HG03520 (cell line): ENCODE results near the gene LOXL1.
"Not testable (repeated sequence)": the region's sequence is repeated elsewhere in the genome, so short reads cannot be mapped to it uniquely, and the experiment has no call there.

Source experiments
- ATAC-seq: cut with Tn5 transposase; IDR thresholded peaks from one replicate; pipeline ENCODE4 v1.9.1; 2021; ENCODE audit warnings: mild to moderate bottlenecking, moderate library complexity; ENCODE audit not compliant: unreplicated experiment

The LOXL1 gene

DNA sequence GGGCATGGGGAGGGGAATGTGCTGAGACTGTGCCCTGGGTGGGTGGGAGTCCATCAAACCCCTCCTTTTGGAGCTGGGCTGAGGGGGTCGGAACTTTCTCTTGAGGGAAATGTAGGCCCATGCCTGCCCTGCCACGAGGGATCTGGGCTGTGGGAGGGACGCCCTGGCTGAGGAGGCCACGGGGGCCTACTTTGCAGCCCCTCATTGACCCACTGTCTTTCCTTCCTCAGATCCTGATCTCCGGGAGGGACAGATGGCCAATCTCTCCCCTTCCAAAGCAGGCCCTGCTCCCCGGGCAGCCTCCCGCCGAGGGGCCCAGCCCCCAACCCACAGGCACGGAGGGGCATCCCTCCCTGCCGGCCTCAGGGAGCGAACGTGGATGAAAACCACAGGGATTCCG, 25.3 kb downstream of the LOXL1 start:
- ATAC-seq: no peak

DNA sequence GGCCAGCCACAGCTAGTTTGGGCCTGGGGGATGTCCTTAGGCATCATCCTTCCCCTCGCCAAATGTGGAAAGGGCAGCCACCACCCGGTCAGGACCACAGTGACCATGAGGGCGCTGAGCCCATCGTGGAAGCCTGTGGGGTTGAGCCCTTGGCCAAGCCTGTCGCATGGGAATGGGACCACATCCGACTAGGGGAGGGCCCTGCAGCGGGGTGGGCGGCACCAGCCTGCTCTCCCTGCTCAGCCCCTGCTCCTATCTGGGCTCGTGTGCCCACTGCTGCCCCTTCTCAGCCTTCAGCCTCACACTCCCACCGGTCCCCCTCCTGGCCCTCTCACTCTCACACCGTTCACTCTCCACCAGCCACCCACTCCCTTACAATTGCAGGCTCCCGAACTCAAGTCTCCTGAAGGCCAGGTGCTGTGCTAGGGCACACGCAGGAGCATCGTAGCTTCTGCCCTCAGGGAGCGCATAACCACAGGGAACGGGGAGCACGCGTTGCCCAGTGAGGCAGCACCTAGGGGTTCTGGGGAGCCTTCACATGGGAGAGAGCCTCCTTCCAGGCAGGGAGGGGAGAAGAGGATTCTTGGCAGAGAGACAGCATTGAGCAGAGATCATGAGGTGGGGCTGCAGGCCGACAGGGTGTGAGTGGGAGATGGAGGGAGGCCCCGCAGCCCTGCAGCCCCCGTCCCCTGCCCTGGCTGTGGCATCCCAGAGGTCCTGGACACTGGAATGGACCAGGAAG, 26.1 kb downstream of the LOXL1 start:
- no peak for ATAC-seq

DNA sequence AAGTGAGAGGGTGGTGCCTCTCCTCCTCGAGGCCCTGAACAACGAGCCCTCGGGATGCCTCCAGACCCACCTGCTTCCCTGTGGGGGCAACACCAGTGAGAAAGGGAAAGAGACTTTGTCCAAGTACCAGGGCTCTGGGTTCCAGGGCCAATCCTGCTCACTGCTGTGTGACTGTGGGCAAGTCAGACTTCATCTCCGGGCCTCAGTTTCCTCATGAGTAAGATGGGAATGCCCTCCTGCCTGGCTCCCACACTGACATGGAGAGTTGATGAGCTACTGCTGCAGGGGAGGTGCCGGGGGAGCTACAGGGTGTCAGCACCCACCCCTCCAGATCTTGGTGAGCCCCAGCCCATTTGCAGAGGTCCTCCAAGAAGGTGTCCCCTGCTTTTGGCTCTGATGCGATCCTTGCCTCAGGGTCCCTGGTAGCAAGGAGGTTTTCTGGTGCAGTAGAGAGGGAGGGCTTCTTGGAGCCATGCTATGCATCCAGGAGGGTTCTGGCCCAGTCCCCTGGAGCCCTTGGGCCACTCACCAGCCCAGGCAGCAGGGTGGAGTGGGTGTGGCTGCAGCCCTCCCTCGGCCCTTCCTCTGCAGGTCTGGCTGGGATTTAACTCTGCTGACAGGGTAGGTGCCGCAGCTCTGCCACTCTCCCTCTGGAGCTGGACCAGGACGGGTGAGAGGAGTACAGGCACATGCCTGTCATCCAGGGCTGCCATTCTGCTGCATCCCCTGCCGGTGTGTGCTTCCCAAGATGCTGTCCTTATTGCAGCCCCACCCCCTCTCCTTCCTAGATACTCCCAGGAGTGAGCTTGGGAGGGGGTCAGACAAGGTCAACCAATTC, 26.9 kb downstream of the LOXL1 start:
- no peak for ATAC-seq

DNA sequence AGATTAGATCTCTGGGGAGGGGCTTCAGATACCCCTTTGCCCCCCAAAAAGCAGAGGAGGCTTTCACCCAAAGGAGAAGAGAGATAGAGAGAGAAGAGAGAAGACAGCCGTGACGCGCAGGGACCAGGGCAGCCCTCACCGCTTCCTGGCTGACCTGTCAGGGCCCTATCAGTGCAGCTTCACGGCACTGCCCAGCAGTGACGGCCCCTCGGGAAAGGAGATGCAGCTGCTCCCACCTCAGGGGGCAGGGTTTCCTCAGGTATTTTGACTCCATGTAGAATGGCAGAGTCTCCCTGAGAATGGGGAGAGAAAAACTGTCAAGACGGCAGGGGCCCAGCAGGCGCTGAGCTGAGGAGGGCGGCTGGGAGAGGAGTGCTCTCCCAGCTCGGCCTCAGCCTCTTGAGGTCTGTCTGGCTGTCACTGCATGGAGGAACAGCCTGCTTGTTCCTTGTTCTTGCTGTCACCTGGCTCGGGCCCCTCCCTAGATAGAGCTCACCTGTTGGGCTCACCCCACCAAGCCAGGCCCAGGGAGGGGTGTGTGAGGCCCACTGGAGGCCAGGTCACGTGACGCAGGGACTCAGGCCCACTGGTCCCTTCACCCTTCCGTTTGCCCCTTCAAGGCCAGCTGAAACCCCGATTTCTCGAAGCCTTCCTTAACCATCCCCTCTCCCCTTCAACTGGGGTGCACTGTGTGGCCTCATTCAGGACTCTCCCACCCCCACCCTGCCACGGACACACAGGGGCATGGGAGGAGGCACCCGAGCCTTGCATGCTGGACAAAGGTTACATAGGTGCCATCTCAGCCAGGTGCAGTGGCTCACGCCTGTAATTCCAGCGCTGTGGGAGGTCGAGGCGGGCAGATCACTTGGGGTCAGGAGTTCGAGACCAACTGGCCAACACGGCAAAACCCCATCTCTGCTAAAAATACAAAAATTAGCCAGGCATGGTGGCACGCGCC, 28.2 kb downstream of the LOXL1 start:
- ATAC-seq: no peak

DNA sequence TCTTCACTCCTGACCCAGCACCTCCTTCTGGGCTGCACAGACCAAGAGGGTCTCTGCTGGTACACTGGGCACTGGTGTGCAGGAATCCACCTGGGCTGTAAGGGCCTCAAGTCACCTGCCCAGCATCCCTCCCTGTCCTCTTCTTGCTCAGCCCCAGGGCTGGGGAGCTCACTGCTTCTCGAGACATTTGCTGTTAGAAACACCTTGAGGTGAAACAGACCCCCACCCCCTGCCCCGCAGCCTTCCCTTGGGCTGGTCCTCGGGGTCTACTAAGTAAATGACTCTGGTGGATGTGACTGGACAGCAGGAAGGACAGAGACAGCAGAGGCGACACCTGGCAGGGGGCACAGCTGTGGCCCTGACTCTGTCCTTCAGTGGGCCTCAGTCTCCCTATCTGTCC, 29.1 kb downstream of the LOXL1 start:
- ATAC-seq: no peak

DNA sequence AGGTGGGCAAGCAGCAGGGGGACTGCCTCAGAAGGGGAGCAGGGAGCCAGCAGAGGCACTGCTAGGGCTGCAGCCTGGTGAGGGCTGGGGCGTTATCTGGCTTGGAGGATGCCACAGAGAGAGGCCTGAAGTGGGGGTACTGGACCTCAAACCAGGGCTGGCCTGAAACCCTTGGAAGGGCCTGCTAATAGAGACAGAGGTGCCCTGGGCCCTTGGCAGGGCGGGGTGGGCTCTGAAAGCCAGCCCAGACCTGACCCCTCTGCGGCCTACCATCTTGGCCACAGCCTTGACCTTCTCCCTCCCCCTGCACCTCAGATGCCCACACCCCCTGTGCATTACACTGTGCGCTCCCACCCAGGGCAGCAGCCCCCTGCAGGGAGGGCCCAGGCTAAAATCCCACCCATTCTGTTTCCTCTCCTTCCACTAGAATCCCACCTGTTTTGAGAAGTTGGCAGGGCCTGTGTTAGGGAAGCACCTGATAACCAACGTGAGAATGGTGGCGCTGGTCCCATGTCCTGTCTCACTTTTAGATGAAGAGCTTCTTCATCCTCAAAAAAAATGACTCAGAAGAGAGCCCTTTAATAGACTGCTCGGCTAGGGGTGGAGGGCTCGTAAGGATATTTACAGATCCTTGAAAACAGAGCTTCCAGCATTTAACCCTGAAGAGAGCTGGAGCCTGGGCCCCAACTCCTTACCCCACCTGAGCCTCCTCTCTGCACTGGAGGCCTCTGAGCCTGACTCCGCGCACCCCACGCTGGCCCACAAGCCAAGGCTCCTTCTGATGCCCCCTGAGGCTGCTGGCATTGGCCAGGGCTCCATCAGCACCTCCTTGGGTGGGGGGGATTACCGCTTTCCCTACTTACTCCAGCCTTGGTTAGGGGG, 29.8 kb downstream of the LOXL1 start:
- ATAC-seq: no peak

DNA sequence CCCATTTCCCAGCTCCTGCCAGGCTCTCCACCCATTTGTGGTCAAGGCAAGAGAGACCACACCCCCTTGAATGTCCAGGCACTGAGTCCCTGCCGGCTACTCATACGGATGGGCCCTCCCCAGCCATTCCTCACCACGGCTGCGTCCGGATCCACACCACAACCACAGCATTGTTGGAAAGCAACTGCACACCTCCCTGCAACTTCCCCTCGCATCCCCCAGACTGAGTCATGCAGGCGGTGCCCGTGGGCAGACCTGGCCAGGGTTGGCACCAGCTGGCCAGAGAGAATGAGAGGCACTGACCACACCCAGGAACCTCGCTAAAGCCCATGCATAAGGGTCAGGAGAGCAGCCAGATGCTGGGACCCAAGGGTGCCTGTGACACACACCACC, 30.5 kb downstream of the LOXL1 start:
- no peak for ATAC-seq

DNA sequence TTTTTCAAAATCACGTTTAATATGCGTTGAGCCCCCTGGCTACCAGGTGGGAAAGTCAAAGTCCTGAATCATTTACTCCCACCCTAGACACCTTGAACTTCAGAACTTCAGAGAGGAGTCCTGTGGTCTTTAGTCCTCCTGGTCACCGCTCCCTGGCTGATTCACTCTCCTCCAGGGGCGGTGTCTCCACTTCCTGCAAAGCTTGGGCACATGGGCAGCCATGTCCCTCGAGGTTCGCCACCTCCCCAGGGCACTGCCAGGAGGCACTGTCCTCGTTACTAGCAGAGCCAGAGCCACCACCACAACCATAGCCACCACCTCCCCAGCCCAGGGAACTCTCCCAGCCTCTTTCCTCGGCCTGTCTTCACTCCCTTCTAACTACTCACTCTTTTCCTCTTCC, 31.0 kb downstream of the LOXL1 start:
- no peak for ATAC-seq

DNA sequence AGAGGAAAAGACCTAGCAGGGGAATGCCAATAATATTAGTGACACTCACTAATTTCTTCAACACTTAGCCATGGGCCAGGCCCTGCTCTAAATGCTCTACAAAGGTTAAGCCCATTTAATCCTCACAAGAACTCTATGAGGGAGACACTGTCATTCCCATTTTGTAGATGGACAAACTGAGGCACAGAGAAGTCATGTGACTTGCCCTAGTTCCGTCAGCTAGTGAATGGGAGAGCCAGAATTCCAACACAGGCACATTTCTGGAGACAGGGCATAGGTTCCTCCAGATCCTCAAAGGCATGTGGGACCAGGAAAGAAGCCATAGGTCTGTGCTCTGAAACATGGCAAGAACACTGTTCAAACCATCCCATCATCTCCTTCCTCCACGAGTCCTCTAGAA, 31.5 kb downstream of the LOXL1 start:
- ATAC-seq: no peak

DNA sequence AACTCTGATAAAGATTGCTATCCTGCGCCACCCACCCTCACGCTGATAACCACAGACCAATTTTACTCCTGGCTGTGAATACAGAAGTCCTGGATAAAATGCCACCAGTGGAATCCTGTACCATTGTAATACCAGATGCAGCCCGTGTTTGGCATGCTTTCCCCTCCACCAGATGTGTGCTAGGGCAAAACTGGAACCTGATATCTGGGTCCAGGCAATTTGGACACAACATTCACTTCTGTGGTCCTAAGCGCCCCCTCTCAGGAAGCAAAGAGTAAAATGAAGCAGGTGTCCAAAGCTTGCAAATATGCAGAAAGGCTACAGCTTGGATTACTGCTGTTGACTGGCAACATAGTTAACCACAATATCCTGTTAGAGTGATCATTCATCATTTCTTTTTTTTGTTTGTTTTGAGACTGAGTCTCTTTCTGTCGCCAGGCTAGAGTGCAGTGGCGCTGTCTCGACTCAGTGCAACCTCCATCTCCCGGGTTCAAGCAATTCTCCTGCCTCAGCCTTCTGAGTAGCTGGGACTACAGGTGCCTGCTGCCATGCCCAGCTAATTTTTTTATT, 32.8 kb downstream of the LOXL1 start:
- ATAC-seq: no peak

DNA sequence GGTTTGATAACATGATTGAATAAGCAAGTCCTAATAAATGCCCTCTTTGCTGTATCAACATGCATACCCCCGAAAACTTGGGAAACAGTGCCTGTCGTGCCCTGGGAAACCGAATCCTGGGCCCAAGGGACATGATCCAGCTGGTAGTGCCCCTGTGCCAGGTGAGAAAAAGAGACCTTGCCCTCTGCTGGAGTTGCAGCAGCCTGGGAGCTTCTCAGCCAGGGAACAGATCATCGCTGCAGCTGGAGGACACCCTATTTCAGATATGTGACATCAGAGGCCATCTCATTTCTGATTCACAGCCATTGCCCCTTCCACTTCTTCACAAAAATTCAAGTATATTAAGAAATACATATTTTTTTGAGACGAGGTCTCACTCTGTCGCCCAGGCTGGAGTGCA, 33.5 kb downstream of the LOXL1 start:
- no peak for ATAC-seq

DNA sequence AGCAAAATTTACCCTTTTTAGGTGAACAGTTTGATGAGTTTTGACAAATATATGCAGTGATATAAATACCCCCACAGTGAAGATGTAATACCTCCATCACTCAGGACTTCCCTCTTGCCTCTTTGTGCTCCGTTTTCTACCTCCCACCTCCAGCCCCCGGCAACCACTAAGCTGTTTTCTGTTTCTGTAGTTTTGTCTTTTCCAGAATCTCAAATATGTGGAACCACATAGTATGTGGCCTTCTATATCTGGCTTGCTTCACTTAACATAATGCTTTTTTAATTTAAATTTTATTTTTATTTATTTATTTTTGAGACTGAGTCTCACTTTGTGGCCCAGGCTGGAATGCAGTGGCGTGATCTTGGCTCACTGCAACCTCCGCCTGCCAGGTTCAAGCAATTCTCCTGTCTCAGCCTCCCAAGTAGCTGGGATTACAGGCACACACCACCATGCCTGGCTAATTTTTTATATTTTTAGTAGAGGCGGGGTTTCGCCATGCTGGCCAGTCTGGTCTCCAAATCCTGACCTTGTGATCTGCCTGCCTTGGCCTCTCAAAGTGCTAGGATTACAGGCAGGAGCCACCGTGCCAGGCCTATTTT, 34.3 kb downstream of the LOXL1 start:
- ATAC-seq: not testable (repeated sequence)

DNA sequence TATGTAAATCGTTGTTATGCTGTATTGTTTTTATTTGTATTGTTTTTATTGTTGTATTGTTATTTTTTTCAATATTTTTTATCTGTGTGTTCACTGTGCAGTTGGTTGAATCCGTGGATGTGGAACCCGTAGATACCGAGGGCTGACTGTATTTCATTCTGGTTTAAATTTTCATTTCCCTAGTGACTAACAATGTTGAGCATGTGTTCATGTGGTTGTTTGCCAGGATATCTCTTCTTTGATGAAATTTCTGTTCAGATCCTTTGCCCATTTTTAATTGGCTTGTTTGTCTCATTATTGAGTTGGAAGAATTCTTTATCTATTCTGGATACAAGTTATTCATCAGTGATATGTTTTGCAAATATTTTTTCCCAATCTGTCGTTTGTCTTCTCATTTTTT, 36.2 kb downstream of the LOXL1 start:
- ATAC-seq: no peak

DNA sequence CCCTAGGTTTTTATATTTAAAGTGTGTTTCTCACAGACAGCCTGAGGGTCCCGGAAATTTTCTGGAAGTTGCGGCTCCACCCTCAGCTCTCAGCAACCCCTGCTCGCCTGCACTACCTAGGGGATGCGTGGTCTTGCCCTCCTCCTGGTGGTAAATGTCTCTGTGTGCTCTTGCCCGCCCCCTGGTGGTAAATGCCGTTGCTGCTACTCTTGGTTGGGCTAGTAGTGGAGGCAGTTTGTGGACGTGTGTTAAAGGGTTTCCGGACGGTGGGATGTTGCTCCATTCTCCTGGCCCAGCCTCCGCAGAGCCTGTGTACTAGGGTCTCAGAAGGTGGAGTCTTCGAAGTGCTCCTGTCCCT, 38.5 kb downstream of the LOXL1 start:
- ATAC-seq: peak; percentile 54

DNA sequence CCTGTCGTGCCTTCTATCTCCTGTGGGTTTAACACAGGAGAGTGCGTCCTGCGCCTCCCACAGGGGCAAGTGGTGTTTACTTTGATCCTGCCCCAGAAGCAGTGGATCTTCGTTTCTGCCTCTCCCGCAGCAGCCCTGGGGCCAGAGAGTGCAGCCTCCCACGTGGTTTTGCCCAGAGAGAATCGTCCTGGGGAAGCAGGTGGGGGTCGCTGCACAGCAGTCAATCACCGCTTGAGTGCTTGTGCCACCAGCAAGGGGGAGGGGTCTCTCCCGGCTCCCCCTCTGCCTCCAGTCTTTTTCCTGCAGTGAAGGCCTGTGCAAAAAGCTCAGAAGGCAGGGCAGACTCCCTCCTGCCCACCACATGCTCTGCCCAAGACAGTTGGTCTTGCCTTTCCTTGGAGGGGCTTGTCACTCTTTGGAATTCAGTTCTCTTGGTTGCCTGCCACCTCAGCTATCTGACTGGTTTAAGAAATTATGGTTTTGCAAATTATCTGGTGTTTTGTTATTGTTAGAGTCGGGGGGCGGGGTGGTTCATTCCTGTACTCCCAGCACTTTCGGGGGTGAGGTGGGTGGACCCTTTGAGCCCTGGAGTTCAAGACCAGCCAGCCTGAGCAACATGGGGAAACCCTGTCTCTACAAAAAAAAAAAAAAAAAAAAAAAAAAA, 39.0 kb downstream of the LOXL1 start:
- ATAC-seq: no peak

DNA sequence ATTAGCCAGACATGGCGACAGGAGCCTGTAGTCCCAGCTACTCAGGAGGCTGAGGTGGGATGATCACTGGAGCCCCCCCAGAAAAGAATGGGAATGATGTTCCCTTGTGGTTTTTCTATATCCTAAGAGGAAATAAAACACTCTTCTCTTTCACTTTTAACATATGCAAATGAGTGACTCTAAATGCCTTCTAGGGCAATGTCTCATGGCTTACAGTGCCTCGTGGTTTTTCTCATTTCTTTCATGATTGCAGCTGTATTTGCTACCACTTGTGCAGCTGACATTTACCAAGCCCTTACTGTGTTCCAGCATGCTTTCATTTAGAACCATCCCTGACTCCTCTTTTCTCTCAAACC, 39.5 kb downstream of the LOXL1 start:
- ATAC-seq: no peak

DNA sequence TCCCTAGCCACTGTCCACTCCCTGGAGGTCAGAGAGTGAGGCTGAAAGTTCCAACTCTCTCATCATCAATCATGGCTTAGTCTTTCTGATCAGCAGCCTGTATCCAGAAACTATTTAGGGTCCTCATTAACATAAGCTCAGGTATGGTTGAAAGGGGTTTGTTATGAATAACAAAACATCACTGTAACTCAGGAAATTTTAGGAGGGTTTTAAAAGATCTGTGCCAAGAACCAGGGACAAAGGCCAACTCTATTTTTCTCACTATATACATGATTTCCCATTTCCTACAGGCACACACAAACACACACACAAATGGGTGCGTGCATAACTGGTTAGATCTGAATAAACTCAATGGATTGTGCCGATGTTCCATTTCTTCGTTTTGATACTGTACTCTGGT, 42.2 kb downstream of the LOXL1 start:
- no peak for ATAC-seq

DNA sequence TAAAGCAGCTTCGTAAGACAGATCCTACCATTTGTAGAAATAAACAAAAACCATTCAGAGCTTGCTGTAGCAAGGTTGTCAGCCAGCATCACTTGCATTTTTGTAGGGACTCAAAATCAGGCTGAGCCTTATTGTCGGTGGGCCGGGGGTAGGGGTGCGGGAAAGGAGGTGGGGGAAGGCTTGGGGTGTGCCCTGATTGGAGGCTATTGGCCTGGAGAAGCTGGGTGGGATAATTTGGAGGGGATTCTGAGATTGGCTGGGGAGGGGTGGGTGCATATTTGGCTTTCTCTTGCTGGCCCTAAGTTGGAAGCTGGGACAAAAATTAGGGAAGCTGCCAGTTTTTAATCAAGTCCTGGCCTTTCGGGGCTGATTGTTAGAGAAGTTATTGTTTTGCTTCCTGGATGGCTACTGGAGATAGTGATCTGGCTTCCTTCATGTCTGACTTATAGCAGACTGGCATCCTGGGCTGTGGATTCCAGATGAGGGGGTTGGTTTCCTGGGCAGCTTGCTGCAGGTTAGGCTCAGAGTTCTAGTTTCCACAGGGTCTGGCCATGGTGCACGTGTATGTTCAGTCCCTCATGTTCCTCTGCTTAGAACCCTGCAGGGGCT, 43.0 kb downstream of the LOXL1 start:
- no peak for ATAC-seq
